Panc1 (cell line): ENCODE results near the gene CAMK4.

ENCODE experiments used
- POLR2AphosphoS5 ChIP-seq: IDR thresholded peaks from 2 replicates; pipeline ENCODE4 v1.6.1; 2012; ENCODE audit warnings: mild to moderate bottlenecking, low read depth, low read length, moderate library complexity
- SIN3A ChIP-seq: IDR thresholded peaks from 2 replicates; pipeline ENCODE4 v1.6.1; 2012; ENCODE audit warnings: low read depth, mild to moderate bottlenecking, low read length, moderate library complexity, borderline replicate concordance; ENCODE audit not compliant: insufficient read depth
- TCF7L2 ChIP-seq: IDR thresholded peaks from 2 replicates; pipeline ENCODE4 v1.6.1; 2011; ENCODE audit warnings: mild to moderate bottlenecking, low read depth, low read length, inconsistent platforms
- TF ChIP-seq, protein P1 (sequence below): fragments of 450-650 bp; IDR thresholded peaks from 2 replicates; pipeline ENCODE4 v1.5.1; 2017; ENCODE audit warnings: mild to moderate bottlenecking
- TF ChIP-seq, protein P2 (sequence below), 2 experiments: IDR thresholded peaks; 2 replicates each; pipeline ENCODE4 v1.6.1; 2011 to 2012; ENCODE audit warnings: low read depth in 2 of 2, control low read depth in 1 of 2, low read length in 1 of 2, mild to moderate bottlenecking in 1 of 2, moderate library complexity in 1 of 2; ENCODE audit not compliant: insufficient read depth in 1 of 2

DNA sequence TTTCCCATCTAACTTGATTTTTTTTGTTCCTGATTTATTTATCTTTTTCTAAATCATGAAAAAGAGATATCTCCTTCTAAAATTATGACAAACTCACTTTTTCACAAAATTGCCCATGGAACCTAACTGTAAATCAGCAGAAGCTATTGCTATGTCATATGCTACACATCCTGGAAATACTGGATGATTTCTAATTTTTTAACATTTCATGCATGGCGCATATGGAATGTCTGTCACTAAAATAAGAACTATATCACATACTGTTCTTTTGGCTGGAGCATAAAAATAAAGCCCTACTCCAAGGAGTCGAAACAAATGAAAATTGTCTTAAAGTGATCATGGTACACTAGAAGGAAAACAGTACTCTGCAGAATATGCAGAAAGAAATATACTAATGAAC is 60.6 kb downstream of the CAMK4 start:
- TF ChIP-seq, protein P1, sequence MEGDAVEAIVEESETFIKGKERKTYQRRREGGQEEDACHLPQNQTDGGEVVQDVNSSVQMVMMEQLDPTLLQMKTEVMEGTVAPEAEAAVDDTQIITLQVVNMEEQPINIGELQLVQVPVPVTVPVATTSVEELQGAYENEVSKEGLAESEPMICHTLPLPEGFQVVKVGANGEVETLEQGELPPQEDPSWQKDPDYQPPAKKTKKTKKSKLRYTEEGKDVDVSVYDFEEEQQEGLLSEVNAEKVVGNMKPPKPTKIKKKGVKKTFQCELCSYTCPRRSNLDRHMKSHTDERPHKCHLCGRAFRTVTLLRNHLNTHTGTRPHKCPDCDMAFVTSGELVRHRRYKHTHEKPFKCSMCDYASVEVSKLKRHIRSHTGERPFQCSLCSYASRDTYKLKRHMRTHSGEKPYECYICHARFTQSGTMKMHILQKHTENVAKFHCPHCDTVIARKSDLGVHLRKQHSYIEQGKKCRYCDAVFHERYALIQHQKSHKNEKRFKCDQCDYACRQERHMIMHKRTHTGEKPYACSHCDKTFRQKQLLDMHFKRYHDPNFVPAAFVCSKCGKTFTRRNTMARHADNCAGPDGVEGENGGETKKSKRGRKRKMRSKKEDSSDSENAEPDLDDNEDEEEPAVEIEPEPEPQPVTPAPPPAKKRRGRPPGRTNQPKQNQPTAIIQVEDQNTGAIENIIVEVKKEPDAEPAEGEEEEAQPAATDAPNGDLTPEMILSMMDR, result no peak
- no peak for TF ChIP-seq POLR2AphosphoS5
- no peak for TF ChIP-seq SIN3A
- TF ChIP-seq, protein P2, sequence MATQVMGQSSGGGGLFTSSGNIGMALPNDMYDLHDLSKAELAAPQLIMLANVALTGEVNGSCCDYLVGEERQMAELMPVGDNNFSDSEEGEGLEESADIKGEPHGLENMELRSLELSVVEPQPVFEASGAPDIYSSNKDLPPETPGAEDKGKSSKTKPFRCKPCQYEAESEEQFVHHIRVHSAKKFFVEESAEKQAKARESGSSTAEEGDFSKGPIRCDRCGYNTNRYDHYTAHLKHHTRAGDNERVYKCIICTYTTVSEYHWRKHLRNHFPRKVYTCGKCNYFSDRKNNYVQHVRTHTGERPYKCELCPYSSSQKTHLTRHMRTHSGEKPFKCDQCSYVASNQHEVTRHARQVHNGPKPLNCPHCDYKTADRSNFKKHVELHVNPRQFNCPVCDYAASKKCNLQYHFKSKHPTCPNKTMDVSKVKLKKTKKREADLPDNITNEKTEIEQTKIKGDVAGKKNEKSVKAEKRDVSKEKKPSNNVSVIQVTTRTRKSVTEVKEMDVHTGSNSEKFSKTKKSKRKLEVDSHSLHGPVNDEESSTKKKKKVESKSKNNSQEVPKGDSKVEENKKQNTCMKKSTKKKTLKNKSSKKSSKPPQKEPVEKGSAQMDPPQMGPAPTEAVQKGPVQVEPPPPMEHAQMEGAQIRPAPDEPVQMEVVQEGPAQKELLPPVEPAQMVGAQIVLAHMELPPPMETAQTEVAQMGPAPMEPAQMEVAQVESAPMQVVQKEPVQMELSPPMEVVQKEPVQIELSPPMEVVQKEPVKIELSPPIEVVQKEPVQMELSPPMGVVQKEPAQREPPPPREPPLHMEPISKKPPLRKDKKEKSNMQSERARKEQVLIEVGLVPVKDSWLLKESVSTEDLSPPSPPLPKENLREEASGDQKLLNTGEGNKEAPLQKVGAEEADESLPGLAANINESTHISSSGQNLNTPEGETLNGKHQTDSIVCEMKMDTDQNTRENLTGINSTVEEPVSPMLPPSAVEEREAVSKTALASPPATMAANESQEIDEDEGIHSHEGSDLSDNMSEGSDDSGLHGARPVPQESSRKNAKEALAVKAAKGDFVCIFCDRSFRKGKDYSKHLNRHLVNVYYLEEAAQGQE (IDR thresholded peaks at IDR 0.05; ENCODE audit: insufficient read depth in 1 of 2, low read depth in 2 of 2, low read length in 1 of 2), result no peak
- no peak for TF ChIP-seq TCF7L2
